ENCODE measurements around the gene SFMBT1. TPM values are rescaled to one million over a fixed set of nuclear protein-coding genes. Genes with fewer than 3 reads are reported as not detected.

Gene SFMBT1
- total and polyA plus RNA-seq, 2 experiments from 2014 or later: 5.3 to 24.0 TPM

DNA sequence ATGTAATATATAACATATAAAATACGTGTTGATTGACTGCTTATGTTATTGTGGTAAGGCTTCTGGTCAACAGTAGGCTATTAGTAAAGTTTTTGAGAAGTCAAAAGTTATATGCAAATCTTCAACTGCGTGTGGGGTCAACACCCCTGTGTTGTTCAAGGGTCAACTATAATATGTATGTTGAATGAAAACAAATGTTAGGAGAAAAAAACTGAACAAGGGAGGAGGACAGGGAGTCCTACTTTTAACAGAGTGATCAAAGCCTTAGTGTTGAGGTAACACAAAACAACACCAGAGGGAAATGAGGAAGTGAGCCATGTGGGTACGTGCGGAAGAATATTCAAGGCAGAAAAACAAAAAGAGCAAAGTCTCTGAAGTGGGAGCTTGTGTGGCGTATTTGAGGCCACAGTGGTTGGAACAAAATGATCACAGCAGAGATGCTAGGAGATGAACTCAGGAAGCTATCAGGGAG, 62.5 kb downstream of the SFMBT1 start (continued):
- TF ChIP-seq ETS1 (IDR thresholded peaks at IDR 0.05): no peak

GRCh38 chr3:52982839-52983238, 63.0 kb downstream of the SFMBT1 start:
- Mint-ChIP-seq H3K36me3 (ENCODE audit: low read depth) (no peaks in the 10 kb centered on the region), H3K27me3 (ENCODE audit: insufficient read depth, low read depth, poor library complexity) (peaks cover 1% of the 10 kb centered on the region), H3K9me3 (no peaks in the 10 kb centered on the region; the same call in 2 of the 3 replicates), H3K4me3 (no peak overlapping the region), H3K27ac (no peak overlapping the region), H3K4me1 (peaks cover 16% of the 10 kb centered on the region)
- Histone ChIP-seq H3K36me3 (ENCODE audit: insufficient read depth) (no peaks in the 10 kb centered on the region), H3K27ac (ENCODE audit: low read depth) (no peak overlapping the region), H4K20me1 (replicated peaks; ENCODE audit: insufficient read depth) (no peaks in the 10 kb centered on the region; the same call in 1 of the 2 replicates), H3K4me2 (no peak overlapping the region), H3K4me1 (ENCODE audit: insufficient read depth) (no peaks in the 10 kb centered on the region), H3K27me3 (ENCODE audit: insufficient read depth) (no peaks in the 10 kb centered on the region), H3K9me2 (ENCODE audit: insufficient read depth) (no peaks in the 10 kb centered on the region), H3K4me3 (no peak overlapping the region), H2AFZ (no peak overlapping the region), H3K79me2 (replicated peaks; ENCODE audit: insufficient read depth) (no peaks in the 10 kb centered on the region), H3F3A (replicated peaks; ENCODE audit: low read depth) (no peaks in the 10 kb centered on the region)
- ATAC-seq (no peak), DNase-seq (ENCODE audit: low spot score) (no peak)
- TF ChIP-seq EZH2 (IDR thresholded peaks at IDR 0.05; ENCODE audit: low read depth, unreplicated experiment) (no peak), ETS1 (IDR thresholded peaks at IDR 0.05) (no peak), NANOG (IDR thresholded peaks at IDR 0.05; ENCODE audit: borderline replicate concordance) (no peak), STAT1 (IDR thresholded peaks at IDR 0.05; ENCODE audit: unreplicated experiment) (no peak), POLR2AphosphoS5 (IDR thresholded peaks at IDR 0.05; ENCODE audit: low read depth) (no peak), CREB1 (CRISPR knock-in tag; IDR thresholded peaks at IDR 0.05; ENCODE audit: low read depth) (no peak), EZH2phosphoT487 (IDR thresholded peaks at IDR 0.05; ENCODE audit: unreplicated experiment) (no peak), JUNB (IDR thresholded peaks at IDR 0.05; ENCODE audit: unreplicated experiment) (no peak), ZNF462 (CRISPR knock-in tag; IDR thresholded peaks at IDR 0.05) (no peak), ZNF114 (CRISPR knock-in tag; IDR thresholded peaks at IDR 0.05) (no peak)
- TF ChIP-seq, protein P1, sequence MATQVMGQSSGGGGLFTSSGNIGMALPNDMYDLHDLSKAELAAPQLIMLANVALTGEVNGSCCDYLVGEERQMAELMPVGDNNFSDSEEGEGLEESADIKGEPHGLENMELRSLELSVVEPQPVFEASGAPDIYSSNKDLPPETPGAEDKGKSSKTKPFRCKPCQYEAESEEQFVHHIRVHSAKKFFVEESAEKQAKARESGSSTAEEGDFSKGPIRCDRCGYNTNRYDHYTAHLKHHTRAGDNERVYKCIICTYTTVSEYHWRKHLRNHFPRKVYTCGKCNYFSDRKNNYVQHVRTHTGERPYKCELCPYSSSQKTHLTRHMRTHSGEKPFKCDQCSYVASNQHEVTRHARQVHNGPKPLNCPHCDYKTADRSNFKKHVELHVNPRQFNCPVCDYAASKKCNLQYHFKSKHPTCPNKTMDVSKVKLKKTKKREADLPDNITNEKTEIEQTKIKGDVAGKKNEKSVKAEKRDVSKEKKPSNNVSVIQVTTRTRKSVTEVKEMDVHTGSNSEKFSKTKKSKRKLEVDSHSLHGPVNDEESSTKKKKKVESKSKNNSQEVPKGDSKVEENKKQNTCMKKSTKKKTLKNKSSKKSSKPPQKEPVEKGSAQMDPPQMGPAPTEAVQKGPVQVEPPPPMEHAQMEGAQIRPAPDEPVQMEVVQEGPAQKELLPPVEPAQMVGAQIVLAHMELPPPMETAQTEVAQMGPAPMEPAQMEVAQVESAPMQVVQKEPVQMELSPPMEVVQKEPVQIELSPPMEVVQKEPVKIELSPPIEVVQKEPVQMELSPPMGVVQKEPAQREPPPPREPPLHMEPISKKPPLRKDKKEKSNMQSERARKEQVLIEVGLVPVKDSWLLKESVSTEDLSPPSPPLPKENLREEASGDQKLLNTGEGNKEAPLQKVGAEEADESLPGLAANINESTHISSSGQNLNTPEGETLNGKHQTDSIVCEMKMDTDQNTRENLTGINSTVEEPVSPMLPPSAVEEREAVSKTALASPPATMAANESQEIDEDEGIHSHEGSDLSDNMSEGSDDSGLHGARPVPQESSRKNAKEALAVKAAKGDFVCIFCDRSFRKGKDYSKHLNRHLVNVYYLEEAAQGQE (IDR thresholded peaks at IDR 0.05; ENCODE audit: unreplicated experiment): no peak

Measured in GM23338 (cell line).